ENCODE data around the gene NOP56.
"Not testable (repeated sequence)": the region's sequence is repeated elsewhere in the genome, so short reads cannot be mapped to it uniquely, and the experiment has no call there.

NOP56 gene

GRCh38 chr20:2643708-2644107, 8.7 kb upstream of the NOP56 start:
- no peak for DNase-seq

GRCh38 chr20:2652724-2653555, 508 bp downstream of the NOP56 start:
- no peak for DNase-seq

GRCh38 chr20:2653556-2654383, 1.3 kb downstream of the NOP56 start:
- peak; percentile 63 for DNase-seq

GRCh38 chr20:2654384-2654822, 2.0 kb downstream of the NOP56 start:
- no peak for DNase-seq

- DNase-seq, result no peak
Observed at GRCh38 chr20:2654831-2655230, 2.4 kb downstream of the NOP56 start.

- no peak for DNase-seq
Observed at GRCh38 chr20:2655331-2656116, 3.1 kb downstream of the NOP56 start.

- no peak for DNase-seq
Observed at GRCh38 chr20:2656471-2657117, 4.2 kb downstream of the NOP56 start.

- peak; percentile 62 for DNase-seq
Observed at GRCh38 chr20:2657241-2657640, 4.8 kb downstream of the NOP56 start.

GRCh38 chr20:2657674-2658073, 5.2 kb downstream of the NOP56 start:
- no peak for DNase-seq

GRCh38 chr20:2658414-2659354, 6.3 kb downstream of the NOP56 start:
- peak; percentile 74 for DNase-seq

GRCh38 chr20:2659547-2659946, 7.1 kb downstream of the NOP56 start:
- peak; percentile 61 for DNase-seq

- DNase-seq, result no peak
Observed at GRCh38 chr20:2663364-2663886, 11.0 kb downstream of the NOP56 start.

- DNase-seq, result peak; percentile 95
Observed at GRCh38 chr20:2663887-2664719, 11.7 kb downstream of the NOP56 start, which contains the start of gene IDH3B. Gene IDH3B, minus strand, starts transcription at chr20:2664216. Its CDS starts 28 bp downstream, at chr20:2664188.

- DNase-seq, result no peak
Observed at GRCh38 chr20:2671977-2672376, 19.5 kb downstream of the NOP56 start.

GRCh38 chr20:2672446-2672845, 20.0 kb downstream of the NOP56 start:
- DNase-seq, result no peak

- DNase-seq, result no peak
Observed at GRCh38 chr20:2673453-2673852, 21.0 kb downstream of the NOP56 start.

- DNase-seq, result no peak
Observed at GRCh38 chr20:2680046-2680445, 27.6 kb downstream of the NOP56 start.

GRCh38 chr20:2682040-2682439, 29.6 kb downstream of the NOP56 start:
- DNase-seq, result not testable (repeated sequence)

- not testable (repeated sequence) for DNase-seq
Observed at GRCh38 chr20:2684817-2685216, 32.4 kb downstream of the NOP56 start.

- DNase-seq, result no peak
Observed at GRCh38 chr20:2687514-2687913, 35.1 kb downstream of the NOP56 start.

Data from activated CD8-positive, alpha-beta memory T cell treated with anti-CD3 and anti-CD28 coated beads for 24 hours (primary cell).